ENCODE results near the gene BMAL1.

BMAL1 gene

DNA sequence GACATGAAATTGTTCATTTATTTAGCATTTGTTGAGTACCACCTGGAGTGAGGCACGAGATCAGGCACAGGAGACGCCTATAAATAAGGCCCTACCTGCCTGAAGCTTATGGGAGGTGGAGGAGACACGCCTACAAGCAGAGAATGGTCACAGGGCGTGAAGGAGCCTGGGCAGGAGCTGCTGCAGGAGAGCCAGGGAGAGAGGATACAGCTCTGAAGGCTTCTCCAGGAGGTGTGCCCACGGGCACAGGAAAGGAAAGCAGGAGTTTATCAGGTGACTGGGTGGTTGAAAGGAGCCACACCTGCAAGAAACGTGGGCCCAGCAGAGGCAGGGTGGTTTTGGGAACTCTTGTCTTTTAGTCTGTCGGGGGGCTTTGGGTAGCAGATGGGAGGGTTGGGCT is 70.3 kb downstream of the BMAL1 start:
- FAIRE-seq, result no peak

DNA sequence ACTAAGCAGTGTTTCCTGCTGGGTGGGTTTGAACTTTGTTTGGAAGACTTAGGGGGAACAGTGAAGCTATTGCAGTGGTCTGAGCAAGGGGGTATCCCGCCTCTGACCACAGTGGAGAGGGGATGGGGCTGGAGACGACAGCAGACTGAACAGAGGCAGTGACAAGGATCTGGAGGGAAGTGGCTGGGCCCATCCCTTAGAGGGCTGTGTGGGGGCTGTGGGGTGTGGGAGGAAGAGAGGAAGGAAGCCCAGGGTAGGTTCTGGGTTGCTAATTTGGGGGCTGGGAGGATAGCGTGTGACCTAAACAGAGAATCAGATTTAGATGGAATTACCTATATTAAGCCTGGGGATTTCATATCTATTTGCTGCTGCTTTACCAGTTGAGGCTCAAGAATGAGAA is 70.7 kb downstream of the BMAL1 start:
- no peak for FAIRE-seq

GRCh38 chr11:13349046-13349445 is 71.5 kb downstream of the BMAL1 start:
- no peak for FAIRE-seq

- no peak for FAIRE-seq
These were observed 72.0 kb downstream of the BMAL1 start for GRCh38 chr11:13349581-13349980.

- no peak for FAIRE-seq
These were observed 75.1 kb downstream of the BMAL1 start for GRCh38 chr11:13352711-13353110.

DNA sequence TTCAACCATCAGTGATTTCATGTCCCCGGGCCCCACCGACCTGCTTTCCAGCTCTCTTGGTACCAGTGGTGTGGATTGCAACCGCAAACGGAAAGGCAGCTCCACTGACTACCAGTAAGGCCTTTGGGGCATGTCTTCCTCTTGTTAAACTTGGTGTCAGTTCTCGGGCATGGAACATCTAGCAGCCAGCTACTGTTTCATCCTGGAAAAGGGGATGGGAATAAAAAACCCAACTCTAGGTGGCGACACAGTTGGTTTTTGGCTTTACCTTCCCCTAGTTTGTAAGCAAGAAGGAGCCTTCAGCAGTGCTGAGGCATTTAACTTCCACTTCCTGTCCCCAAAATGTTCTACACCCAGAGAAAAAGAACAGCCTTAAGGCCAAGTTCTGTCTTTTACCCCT is 76.7 kb downstream of the BMAL1 start:
- FAIRE-seq, result no peak

GRCh38 chr11:13355191-13355590 is 77.6 kb downstream of the BMAL1 start:
- no peak for FAIRE-seq

GRCh38 chr11:13357232-13357631 is 79.6 kb downstream of the BMAL1 start:
- FAIRE-seq, result no peak

DNA sequence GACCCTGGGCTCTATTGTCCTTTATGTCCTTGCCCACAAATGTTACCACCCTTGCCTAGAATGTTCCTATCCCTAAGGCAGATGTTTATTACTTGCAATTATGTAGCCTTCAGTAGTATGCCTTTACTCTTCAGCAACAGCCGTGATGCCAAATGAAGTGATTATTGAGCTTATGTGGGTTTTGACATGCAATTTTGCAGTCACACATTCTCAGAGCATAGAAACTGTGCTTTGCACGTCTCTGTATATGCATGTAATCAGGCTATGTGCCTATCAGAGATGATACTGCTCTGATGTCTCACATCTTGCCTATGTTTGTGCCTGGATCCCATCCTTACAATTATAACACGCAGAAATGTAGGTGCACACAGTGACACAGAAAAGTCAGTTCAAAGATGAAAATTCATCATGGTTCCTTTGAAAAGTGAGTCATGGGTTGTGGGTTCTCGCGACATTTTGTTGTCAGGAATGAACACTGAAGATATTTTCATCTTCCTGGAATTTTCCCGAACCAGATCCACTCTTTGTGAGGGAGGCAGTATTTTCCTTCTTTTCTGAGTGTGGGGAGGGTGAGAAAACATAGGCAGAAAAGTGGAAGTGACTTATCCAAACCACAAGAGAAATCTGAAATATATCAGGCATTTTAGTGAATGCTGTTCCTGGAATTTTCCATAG is 81.1 kb downstream of the BMAL1 start:
- FAIRE-seq, result no peak

GRCh38 chr11:13362596-13363109 is 85.1 kb downstream of the BMAL1 start:
- no peak for FAIRE-seq

- FAIRE-seq, result no peak
These were observed 86.8 kb downstream of the BMAL1 start for GRCh38 chr11:13364388-13364787.

GRCh38 chr11:13366266-13367026 is 88.9 kb downstream of the BMAL1 start:
- no peak for FAIRE-seq

GRCh38 chr11:13367115-13367514 is 89.5 kb downstream of the BMAL1 start:
- FAIRE-seq, result no peak

DNA sequence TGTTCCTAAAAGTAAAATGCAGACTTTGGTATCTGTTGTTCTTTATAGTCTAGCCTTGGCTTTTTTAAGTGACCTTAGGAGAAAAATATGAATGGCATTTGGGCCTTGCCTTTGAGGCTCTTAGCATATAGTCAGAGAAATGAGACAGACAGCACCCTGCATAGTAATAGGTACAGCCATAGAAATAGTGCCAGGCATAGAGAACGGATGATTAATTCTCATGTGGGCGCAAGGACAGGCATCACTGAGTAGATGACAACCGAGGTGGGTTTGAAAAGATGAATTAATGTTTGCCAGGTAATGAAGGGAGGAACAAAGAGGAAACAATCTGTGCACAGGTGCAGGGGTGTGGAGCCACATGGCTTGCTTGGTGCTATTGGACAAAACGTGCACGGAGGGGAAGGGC is 90.5 kb downstream of the BMAL1 start:
- no peak for FAIRE-seq

GRCh38 chr11:13373216-13373615 is 95.6 kb downstream of the BMAL1 start:
- no peak for FAIRE-seq

DNA sequence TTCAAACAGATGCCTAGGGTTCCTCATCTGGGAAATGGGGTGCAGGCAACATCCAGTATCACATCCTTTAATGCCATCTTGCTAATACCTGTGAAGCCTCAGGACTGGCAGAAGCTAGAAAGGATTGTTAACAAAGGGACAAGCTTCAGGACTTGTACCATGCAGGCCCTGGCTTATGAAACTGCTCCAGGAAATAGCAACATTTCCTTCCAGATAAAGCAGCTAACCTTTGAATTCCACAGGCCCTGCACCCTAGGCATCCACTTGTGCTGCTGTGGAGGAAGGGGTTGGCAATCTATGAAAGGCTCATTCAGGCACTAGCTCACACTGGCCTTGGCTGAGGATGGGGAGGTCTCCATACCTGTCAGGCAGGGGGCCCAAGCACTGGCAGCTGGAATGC is 98.2 kb downstream of the BMAL1 start:
- no peak for FAIRE-seq

DNA sequence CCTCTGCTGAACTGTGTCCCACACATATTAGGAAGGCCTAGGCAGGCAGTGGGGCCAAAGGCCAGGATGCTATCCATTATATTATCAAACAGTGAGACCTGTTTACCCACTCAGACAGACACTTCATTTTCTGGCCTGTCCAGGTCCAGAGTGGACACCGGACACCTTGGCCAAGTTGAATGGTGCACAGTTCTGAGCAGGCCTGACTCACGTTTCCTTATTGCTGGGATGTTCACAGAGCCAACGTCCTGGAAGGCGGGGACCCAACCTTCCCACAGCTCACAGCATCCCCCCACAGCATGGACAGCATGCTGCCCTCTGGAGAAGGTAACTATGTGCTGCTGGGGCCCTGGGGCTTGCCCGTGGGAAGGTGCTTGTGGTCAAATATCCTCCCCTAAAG is 98.8 kb downstream of the BMAL1 start:
- no peak for FAIRE-seq

DNA sequence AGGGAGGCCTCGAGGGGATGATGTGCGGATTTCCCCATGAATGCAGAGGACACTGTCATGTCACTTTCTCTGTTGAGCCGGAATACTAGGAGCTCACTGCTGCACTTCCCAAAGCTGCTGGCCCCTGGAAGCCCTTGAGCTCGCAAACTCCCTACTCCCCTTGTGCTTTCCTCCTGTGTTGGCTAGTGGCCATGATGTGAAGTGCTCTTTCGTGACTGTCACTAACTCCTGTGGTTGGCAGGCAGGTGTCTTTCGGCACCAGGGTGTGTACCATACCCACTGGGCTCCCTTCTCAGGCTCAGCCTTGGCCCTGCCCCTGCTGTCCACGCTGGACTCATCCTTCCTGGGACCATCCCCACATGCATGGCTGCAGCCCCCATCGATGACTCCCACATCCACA is 99.2 kb downstream of the BMAL1 start:
- FAIRE-seq, result no peak

DNA sequence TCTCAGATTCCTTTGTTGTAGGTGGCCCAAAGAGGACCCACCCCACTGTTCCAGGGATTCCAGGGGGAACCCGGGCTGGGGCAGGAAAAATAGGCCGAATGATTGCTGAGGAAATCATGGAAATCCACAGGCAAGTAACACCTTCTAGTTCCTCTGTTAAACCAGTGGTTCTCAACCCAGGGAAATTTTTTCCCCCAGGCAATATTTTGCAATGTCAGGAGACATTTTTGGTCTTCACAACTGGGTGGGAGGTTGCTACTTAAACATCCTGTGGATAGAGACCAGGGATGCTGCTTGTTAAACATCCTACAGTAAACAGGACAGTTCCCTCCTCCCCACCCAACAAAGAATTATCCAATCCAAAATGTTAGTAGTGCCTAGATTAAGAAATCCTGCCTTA is 100.7 kb downstream of the BMAL1 start:
- FAIRE-seq, result no peak

DNA sequence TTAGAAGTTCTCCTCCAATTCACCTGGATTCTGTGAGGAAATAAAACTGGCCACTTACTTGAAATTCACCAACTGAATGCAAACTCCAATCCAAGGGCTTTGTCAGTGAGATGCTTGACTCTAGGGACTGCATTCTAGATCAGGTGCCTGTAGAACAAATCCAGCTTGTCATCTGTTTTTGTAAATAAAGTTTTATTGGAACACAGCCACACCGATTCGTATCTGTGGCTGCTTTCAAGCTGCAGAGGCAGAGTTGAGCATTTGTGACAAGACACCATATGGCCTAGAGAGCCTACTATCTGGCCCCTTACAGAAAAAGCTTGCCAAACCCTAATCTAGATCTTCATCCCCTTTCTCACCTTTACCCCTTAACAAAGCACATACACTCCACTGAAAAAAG is 103.1 kb downstream of the BMAL1 start:
- FAIRE-seq, result no peak

GRCh38 chr11:13382751-13383150 is 105.2 kb downstream of the BMAL1 start:
- FAIRE-seq, result no peak

DNA sequence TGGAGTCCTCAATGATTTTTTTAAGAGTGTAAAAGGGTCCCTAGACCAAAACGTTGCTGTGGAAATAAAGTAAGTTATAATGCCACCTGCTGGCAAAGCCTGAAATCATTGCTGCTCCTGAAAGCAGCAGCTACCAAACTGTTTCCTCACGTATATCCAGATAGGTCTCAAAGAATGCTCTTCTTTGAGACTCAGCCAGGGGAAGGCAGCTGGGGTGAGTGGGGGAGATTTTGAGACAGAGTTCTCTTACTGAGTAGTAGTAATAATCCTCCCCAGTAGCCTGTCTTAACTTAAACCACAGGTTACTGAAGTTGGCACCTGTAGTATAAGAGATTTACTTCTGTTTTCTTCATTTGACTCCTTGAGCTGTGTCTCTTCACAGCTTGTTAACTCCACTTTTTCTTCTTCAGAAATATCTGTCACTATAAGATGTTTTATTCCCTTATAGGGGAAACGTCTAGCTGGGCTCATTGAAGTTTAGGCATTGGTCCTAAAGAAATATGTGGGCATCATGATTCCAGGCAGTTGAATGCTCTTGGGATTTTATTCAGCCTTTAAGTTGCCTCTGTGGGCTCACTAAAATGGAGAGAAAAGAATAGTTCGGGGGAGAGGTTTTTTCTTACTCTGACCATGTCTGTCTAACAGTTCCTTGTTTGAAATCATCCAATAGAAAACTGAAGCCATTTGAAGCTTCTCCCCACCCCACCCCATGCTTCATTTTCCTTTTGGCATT is 107.5 kb downstream of the BMAL1 start:
- no peak for FAIRE-seq

DNA sequence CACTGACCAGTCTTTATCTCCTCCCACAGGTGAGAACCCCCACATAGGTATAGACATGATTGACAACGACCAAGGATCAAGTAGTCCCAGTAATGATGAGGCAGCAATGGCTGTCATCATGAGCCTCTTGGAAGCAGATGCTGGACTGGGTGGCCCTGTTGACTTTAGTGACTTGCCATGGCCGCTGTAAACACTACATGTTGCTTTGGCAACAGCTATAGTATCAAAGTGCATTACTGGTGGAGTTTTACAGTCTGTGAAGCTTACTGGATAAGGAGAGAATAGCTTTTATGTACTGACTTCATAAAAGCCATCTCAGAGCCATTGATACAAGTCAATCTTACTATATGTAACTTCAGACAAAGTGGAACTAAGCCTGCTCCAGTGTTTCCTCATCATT is 109.0 kb downstream of the BMAL1 start:
- FAIRE-seq, result no peak

DNA sequence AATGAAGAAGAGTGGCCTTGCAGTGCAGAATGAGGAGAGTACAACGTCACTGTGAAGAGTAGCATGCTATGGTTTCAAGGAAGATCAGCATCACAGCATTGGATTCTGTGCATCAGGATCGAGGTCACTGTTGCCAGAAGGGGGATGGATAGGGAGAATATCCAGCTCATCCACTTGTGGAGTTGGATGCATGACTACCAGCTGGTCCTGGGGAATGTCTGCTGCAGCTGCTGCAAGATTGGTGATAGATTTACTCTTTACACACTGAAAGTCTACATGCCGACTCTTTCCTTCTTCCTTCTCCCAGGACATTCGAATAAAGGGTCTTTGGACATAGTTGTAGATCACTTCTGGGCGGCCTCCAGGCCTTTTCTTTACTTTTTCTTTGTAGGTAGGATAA is 111.2 kb downstream of the BMAL1 start:
- FAIRE-seq, result no peak

Data from islet of Langerhans (tissue), 1 donor.